Coronary artery (tissue), 2 donors: ENCODE results near the gene MYO1H.

Experiments used
- DNase-seq: peaks from one replicate; pipeline ENCODE4 v3.0.0-alpha.2; 2017; ENCODE audit warnings: low spot score
- H3K27ac ChIP-seq, 2 donors: fragments of 200-600 bp; sonication (generic); one replicate each; pipeline ENCODE4 v1.5.1; 2016 to 2019
- H3K4me3 ChIP-seq: fragments of 200-600 bp; sonication (generic); 2 replicates; pipeline ENCODE4 v1.5.1; 2016; ENCODE audit warnings: mild to moderate bottlenecking, moderate library complexity
- CTCF ChIP-seq: fragments of 200-600 bp; sonication (generic); IDR thresholded peaks from one replicate; pipeline ENCODE4 v1.5.1; 2019; ENCODE audit warnings: antibody characterized with exemption

MYO1H gene

GRCh38 chr12:109347589-109347988, at the start of gene MYO1H:
TSS of gene MYO1H (plus strand) at chr12:109347900. CDS start at chr12:109347961, 61 bp downstream.
- H3K27ac ChIP-seq: no peak within 1 kb of the TSS
- no peak for TF ChIP-seq CTCF
- no peak within 1 kb of the TSS for H3K4me3 ChIP-seq
- DNase-seq: no peak

GRCh38 chr12:109299849-109300248, 47.9 kb upstream of the MYO1H start:
- no peak overlapping the region for H3K4me3 ChIP-seq

GRCh38 chr12:109301643-109302168, 46.0 kb upstream of the MYO1H start:
- DNase-seq: no peak
- no peak overlapping the region for H3K27ac ChIP-seq
- no peak overlapping the region for H3K4me3 ChIP-seq
- TF ChIP-seq CTCF: no peak

More at GRCh38 chr12:109299849-109300248, 47.9 kb upstream of the MYO1H start:
- DNase-seq: no peak
- H3K27ac ChIP-seq: no peak overlapping the region
- no peak for TF ChIP-seq CTCF

GRCh38 chr12:109302358-109302757, 45.3 kb upstream of the MYO1H start:
- no peak for TF ChIP-seq CTCF
- Histone ChIP-seq H3K27ac (no peak overlapping the region), H3K4me3 (no peak overlapping the region)
- no peak for DNase-seq

GRCh38 chr12:109302770-109303169, 44.9 kb upstream of the MYO1H start:
- H3K4me3 ChIP-seq: no peak overlapping the region
- no peak for TF ChIP-seq CTCF
- H3K27ac ChIP-seq: no peak overlapping the region
- DNase-seq: no peak

GRCh38 chr12:109304485-109304884, 43.2 kb upstream of the MYO1H start:
- Histone ChIP-seq H3K27ac (no peak overlapping the region), H3K4me3 (no peak overlapping the region)
- DNase-seq: no peak
- TF ChIP-seq CTCF: no peak

- H3K27ac ChIP-seq: no peak overlapping the region
- H3K4me3 ChIP-seq: no peak overlapping the region
- TF ChIP-seq CTCF: no peak
- DNase-seq: no peak
Measured at GRCh38 chr12:109305547-109305946, 42.2 kb upstream of the MYO1H start.
